GDM1 (cell line): Measurements from ENCODE around the gene PNPLA8.
"Not testable (repeated sequence)": the region's sequence is repeated elsewhere in the genome, so short reads cannot be mapped to it uniquely, and the experiment has no call there.

Experiments
- DNase-seq: peaks from one replicate; lab custom pipeline; 2025; lab: John Stamatoyannopoulos, UW

The PNPLA8 gene

DNA sequence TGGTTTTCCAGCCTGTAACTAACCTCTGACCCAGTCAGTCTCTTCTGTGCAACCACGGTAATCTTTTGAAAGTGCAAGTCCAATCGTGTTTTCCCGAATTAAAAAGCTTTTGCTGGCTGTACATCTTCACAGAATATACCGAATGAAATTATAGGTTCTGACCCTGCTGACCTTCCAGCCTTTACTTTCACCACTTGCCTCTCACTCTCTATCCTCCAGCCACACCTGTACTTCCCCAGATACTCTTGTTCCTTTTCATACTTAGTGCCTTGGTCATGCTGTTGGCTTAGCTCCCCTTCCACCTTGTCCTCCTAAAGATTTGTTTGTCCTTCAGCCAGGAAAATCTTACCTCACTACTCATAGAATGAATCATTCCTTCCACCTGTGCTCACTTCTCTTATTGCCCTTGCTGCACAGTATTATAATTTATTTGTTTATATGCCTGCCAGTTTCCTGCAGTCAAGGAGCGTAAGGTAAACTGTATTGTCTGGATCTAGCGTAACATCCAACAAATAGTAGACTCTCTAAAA is 2.3 kb upstream of the PNPLA8 start:
- no peak for DNase-seq

DNA sequence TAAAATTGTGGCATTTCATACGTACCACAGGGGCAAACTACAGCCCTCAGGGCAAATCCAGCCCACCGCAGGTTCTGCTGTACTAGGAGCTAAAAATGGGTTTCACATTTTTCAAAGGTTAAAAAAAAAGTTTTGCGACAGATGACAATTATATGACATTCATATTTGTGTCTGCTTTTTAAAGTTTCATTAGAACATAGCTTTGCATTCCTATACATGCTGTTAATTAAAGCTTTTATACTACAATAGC is 758 bp upstream of the PNPLA8 start:
- no peak for DNase-seq

DNA sequence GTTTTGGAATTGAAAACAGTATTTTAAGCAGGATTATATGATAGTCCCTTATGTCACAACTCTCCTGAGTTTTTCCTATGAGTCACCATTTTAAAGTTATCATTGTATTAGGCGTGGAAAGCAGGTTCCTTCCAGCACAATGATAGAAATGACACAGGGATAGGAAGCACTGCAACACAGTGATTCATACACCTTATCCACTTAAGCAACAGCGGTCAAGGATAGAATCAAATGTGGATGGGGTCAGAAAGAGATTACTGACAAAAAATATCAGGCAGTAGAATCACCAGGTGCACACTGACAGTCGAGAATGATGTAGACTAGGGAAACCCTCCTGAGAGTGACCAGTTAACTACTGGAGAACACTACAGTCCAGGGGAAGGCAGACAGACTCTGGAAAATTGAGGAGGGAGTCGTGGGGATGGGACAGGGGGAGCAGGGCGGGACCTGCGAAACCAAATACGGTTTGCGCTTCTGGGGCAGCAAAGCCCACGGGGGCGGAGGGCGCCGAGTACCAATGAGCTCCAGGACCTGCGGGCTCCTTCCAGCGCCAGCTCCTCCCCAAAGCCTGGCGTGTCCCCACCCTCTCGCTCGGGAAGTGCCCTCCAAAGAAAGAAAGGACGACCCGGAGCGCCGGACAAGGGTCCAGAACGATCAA is 479 bp downstream of the PNPLA8 start:
- DNase-seq: peak; percentile 83

DNA sequence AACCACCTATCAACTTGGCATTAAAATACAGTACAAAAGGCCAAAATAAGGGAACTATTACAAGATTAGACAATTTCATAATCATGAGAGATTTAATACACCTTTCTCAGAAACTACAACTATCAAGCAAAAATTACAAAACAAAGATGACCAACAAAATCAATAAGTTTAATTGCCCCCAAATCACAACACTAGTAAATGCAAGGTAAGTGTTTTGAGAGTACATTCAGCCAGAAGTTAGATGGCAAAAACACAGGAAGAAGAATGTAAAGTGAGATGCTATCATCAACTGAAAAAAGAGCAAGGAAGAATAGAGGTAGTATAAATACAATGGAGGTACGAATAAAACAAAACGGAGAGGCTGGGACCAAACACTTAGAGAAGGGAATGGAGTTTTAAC is 3.2 kb downstream of the PNPLA8 start:
- no peak for DNase-seq

DNA sequence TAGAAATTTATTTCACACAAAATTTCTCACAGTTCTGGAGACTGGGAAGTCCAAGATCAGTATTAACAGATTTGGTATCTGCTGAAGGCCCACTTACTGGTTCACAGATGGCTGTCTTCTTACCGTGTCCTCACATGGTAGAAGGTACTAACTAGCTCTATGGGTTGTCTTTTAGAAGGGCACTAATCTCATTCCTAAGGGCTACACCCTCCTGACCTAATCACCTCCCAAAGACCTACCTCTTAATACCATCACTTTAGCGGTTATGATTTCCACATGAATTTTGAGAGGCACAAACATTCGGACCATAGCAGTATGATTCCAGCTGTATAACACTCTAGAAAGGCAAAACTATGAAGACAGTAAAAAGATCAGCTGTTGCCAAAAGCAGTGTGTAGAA is 8.0 kb downstream of the PNPLA8 start:
- DNase-seq: no peak

DNA sequence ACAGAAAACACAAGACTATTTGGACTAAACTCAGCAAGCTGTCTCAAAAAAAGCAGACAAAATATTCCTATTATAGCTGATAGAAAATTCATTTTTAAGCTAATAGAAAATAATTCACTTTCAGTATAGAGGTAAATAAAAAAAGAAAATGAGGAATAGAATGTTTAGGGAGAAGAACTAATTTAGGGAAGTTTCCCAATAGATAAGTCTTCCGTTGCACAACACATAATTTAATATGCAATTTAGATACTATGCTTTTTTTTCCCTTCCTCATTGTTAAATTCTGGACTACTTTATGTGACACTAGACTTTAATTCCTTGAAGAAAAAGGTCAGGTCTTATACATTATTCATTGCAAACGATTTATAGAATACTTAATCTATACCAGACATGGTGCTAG is 10.3 kb downstream of the PNPLA8 start:
- no peak for DNase-seq

DNA sequence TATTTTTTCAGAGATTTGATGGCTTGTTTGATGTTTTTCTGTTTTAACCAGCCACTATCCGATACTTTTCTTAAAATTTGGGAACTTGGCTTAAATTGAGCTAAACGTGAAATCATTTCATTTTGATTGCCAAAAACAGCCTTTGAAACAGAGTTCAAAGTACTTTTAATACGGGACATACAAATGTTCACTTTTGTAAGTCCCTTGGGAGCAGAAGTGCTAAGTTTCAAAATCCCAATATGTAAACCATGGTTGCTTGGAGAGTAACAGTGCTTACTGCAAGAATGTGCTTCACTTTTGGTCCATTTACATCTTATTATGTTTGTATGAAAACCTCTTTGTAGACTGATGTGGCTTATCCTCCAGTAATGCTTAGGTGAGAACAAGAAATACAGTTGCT is 10.9 kb downstream of the PNPLA8 start:
- no peak for DNase-seq

DNA sequence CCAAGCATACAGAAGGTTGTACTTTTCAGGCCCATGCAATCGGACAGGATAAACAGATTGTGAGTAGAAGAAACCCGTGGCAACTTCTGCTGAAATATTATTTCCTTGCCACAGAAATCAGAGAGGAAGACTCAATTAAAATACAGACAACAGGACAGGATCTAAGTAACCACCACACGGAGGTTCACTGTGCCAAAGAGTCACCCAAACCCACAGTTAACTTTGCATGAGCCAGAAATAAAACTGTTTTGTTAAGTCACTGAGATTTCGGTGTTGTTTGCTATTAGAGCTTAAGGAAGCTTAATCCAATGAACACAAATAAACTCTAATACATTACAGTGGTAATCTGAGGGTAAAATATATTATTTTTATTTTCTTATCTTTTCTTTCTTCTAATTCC is 14.0 kb downstream of the PNPLA8 start:
- DNase-seq: no peak

DNA sequence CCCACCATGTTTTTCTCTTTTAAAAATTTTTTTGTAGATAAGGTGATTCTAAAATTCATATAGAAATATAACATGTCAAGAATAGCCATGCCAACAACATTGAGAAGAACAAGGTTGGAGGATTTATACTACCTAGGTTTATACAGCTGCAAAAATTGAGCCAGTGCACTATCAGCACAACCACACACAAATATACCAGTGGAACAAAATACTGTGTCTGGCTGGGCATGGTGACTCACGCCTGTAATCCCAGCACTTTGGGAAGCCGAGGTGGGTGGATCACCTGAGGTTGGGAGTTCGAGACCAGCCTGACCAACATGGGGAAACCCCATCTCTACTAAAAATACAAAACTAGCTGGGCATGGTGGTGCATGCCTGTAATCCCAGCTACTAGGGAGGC is 21.4 kb downstream of the PNPLA8 start:
- DNase-seq: not testable (repeated sequence)

DNA sequence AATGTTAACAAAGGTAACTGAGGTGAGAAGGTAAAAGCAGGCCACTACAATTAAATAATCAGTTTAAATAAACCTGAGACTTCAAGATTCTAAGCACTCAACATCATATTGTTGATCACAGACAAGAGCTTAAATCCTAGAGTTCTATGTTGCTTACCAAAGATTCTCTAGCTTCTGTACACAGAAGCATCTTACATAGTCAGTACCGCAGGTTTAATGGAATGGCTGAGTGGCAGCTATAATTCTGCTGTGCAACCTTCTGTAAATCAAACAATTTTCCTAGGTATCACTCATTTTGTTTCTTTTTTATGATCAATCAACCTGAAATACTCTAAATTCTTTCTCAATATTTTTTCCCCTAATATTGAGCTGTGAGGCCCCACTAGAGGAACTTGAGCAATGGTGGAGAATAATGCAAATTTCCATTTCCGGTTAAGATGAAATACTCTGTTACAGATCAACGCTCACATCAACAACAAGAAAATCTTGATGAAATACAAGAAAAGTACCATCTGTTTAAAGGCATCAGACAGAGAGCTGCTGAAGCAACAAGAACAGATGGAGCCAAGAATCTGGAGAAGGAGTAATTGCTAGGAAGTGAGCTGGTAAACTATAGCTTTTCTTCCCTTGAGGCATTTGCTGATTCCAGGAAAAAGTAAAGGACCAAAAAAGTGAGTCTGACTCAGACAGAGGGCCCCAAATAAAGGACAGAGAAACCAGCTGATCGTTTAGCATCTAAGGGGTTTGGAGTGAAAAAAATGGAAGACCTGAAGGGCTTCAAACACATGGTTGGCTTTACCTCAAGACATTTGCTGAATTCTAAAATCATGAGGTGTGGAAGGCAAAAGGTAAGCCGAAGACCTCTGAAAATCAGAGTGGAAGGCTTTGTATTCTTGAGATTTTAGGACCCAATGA is 22.6 kb downstream of the PNPLA8 start:
- no peak for DNase-seq

DNA sequence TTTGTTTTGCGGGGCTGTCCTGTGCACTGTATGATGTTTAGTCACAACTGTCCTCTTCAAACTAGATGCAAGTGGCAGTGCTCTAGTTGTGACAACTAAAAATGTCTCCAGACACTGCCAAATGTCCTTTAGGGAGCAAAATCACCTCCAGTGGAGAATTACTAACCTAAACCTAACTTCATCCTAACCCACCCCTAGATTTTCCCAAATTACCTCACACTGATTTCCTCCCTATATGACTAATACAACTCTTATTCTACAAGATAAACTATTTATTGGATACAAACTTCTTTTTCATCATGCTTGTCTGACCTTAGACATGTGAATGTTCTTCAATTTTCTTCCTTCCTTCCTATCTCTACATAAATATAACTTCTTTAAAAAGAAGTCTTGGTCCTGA is 26.4 kb downstream of the PNPLA8 start:
- no peak for DNase-seq

DNA sequence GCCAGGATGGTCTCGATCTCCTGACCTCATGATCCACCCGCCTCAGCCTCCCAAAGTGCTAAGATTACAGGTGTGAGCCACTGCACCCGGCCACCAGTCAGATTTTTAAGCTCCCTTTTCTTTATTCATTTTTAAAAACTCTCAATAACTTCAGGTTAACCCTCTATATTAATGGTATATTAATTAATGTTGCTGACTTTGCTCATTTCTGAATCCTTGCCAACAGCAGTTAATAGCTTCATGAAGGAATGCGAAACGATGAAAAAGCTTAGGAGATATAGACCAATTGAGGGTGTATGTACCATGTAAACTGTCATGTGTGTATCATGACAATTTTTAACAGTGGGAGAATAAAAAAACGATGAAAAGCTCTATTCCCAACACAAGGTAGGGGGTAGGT is 27.5 kb downstream of the PNPLA8 start:
- DNase-seq: no peak

DNA sequence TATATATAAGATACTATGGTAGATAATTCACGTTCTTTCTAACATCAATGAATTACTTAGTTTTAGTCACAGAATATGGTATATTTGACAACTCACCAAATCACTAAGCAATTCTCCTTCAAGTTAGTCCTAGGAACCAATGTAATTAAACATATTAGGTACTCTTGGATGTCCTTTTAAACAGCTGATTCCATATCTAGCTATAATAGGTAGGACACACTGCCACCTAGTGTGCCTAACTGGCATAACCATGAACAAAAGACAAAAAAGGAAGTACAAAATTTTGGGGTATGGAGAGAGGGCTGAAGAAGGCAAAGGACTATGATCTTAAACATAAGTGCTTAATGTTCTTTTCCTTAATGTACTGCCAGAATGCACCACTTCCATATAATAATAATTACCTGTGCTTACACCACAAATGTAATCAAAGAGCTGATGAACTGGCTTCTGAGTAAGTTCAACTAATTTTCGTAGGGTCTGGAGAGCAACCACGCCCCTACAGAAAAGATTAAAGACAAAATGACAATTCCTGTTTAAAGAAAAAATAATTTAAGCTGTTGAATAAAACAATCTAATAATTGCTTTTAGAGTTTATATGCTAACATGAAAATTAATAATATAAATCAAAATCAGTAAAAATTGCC is 28.7 kb downstream of the PNPLA8 start:
- peak; percentile 38 for DNase-seq

DNA sequence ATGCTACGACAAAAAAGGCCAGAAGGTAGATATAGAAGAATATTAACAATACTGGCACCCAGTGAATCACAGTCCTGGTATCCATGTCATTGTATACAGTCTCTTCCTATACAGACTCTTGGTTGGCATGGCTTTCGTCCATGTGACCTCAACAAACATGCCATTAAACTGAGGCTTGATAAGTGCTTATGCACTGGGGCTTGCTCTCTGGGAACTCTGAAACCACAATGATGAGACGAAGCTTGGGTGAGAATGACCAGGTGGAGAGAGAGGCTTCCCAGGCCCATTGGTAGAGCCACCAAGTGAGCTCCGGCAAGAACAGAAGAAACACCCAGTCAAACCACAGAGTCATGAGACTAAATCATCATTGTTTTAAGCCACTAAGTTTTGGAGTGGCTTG is 33.2 kb downstream of the PNPLA8 start:
- no peak for DNase-seq

DNA sequence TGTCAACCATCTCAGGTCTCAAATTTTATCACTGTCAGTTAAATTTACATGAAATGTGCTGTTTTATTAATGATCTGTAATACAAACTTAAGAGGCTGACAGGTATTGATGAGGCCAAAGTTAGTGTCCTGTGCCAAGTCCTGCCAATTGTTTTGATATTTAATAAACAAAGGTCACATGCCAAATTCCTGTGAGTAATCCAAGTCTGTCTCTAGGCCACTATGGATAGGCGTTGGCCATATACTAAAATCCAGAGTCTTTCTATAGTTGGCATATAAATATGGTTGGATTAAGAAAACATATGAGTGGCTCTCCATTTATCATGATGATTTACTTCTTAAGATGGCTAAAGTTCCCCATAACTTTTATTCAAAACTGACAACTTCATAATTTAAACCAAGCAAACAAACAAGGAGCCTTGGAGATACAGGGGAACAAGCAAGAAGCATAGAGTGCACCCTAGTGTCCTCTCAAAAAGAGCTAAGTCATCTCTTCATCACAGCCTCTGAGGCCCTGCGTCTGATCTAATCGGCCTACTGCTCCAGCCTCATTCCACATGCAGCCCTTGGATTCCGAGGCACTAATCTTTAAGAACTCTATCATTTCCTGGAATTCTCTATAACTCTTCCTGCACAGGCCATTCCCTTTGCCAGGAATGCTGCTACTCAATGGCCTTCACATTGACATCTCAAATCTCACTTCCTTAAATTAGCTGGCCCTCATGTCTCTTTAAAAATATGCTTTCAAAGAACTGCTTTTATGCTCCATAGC is 37.0 kb downstream of the PNPLA8 start:
- no peak for DNase-seq

DNA sequence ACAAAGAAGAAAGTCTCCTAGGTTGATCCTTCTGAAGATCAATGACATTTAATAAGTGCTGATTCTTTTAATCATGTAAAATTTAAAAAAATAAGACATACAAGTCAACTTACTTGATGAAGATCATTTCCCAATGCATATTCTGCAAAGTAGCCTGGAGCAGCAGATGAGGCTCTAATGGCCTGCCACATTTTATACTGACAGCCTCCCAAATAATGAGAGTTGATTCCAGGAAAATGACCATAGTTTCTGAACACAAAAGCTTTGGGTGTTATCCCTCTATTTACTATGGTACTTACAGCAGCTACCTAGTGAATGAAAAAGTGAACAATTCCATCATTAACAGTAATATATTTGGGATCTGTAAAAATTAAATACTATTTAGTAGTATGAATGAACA is 38.3 kb downstream of the PNPLA8 start:
- no peak for DNase-seq

DNA sequence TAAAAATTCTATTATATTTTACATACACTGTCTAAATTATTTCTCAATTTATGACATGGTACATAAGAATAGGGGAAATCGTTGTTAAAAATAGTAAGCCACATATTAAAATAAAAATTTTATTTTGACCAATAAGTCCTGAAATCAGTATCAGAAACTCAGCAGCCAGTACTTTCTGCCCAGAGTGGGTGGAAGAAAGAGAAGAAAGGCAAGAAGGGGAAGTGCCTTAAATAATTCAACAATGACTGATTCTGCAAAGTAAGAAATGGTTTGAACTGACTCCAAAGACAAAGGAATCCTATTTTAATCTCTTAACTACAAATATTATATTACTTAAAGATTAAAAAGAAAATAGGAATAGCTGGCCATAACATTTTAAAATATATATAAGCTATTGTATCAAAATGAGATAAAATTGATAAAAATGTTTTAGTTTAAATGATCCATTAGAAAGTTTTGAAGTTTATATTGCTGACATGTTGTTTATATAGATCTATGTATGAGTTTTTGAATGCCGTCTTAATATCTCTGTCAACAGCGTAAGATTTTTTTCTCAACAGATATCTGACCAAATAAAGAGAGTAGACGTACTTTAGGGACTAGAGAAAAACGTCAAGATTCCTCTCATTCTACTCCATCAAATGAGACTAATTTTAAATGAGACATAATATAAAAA is 39.5 kb downstream of the PNPLA8 start:
- no peak for DNase-seq

DNA sequence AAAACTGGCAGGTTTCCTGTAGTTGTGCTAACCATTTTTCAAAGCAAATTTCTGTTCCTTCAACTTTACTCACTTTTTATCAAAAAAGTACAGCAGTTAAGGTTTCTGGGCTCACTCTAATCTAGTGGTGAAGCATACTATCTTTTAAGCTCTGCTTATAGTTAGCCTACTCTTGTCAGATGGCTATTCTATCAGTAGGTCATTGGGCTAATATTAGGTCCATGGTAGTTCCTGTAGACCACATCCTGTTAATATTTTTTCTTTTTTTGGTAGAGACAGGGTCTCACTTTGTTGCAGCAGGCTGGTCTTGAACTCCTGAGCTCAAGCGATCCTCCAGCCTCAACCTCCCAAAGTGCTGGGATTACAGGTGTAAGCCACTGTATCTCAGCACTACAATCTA is 41.8 kb downstream of the PNPLA8 start:
- DNase-seq: no peak

DNA sequence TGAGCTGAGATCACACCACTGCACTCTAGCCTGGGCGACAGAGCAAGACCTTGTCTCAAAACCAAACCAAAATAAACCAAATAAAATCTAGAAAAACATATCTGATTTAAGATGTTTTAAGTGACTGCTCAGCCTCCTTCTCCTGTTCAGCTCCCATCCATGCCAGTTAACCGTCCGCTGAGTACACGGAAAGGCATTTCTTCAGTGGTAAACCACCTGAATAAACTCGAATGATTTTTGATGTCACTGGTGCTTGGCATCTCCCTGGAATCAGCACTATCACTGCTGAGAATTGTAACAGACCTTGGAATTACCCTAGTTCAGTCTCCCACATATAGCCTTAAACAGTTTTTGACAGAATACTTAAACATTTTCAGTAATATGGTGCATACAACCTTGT is 45.6 kb downstream of the PNPLA8 start:
- no peak for DNase-seq

DNA sequence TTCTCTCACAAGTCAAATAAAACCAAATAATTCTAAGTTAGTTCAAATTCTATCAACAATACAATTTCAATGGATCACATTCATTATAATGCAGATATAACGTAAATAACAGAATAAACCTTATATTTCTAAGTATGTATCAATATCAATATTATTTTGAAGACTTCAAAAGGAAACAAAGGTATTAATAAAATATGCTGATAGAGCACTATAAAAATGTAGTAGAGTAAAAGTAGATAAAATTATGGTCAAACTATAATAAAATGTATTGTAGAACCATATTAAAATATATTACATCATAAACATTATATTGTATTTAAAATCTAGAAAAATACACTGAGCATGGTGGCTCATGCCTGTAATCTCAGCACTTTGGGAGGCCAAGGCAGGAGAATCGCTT is 46.2 kb downstream of the PNPLA8 start:
- DNase-seq: no peak

DNA sequence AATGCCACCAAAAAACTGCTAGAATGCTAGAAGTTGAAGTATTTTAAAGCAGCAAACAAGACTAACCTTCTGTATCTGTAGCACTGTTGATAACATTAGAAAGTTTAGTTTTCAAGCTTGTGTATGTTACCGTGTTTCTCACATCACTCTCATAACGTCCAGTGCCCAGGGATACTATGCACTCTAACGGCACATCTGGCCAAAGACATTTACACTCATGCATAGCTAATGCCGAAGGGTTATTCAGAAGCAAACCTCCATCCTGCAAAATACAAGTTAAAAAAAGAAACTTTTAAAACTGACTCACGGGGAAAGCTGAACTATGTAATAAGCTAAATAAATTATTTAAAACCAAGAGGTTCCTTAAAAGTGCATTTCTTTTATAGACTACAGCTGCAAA is 46.8 kb downstream of the PNPLA8 start:
- DNase-seq: no peak

DNA sequence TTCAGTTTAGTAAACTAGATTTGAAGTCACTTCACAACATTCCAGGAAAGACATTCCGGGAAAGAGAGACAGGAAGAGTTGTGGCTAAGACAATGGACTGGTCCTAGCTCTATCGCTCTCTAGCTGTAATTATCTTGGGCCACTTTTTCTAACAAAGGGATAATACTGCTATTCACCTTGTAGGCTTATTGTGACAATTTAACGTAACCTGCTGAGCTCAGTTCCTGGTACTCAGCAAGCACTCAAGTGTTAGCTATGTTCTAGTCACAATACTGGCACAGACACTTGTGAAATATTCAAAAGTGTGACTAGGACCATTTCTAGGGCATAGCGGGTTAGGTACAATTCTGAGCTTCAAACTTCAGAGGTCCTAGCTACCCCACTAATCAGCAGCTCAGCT is 57.7 kb downstream of the PNPLA8 start:
- DNase-seq: no peak
